OCI-LY7 (cell line): ENCODE measurements around the gene RHOU. TPM values are rescaled to one million over a fixed set of nuclear protein-coding genes. Genes with fewer than 3 reads are reported as not detected.

Source experiments
- BruUV-seq: library from RNA; stranded (reverse); fragments of 400-500 nt; replicated peaks from 2 replicates; lab custom pipeline; 2021; lab: Mats Ljungman, UMichigan
- CTCF ChIA-PET: fragments of 300-600 bp; sonication (Branson Sonifier 250); formaldehyde crosslinking; loops from one replicate; lab custom pipeline; 2022; ENCODE audit warnings: antibody characterized with exemption; ENCODE audit not compliant: unreplicated experiment; lab: Charles Lee
- POLR2A ChIA-PET: fragments of 300-600 bp; sonication (Branson Sonifier 250); formaldehyde crosslinking; loops from one replicate; lab custom pipeline; 2022; ENCODE audit warnings: antibody characterized with exemption; lab: Charles Lee
- DNase-seq: peaks from one replicate; pipeline ENCODE4 v3.0.0-alpha.2; 2015; ENCODE audit warnings: low spot score
- H2AFZ ChIP-seq: fragments of 200-600 bp; sonication (generic), shearing (Covaris generic); 2 replicates; pipeline ENCODE4 v1.6.1; 2014; ENCODE audit warnings: mild to moderate bottlenecking, antibody characterized with exemption, low read length, moderate library complexity
- H3K27ac ChIP-seq: fragments of 200-600 bp; sonication (generic); 2 replicates; pipeline ENCODE4 v1.5.1; 2014; ENCODE audit warnings: mixed run types, low read depth, mild to moderate bottlenecking, moderate library complexity, low read length, inconsistent platforms; ENCODE audit not compliant: poor library complexity, severe bottlenecking
- H3K36me3 ChIP-seq: fragments of 200-600 bp; sonication (generic); 2 replicates; pipeline ENCODE4 v1.6.1; 2014; ENCODE audit warnings: mild to moderate bottlenecking, antibody characterized with exemption, low read length, moderate library complexity, mixed read lengths; ENCODE audit not compliant: insufficient read depth
- H3K4me1 ChIP-seq: fragments of 200-600 bp; sonication (generic); 2 replicates; pipeline ENCODE4 v1.5.1; 2014; ENCODE audit warnings: mild to moderate bottlenecking, low read length; ENCODE audit not compliant: insufficient read depth, poor library complexity, severe bottlenecking
- H3K4me2 ChIP-seq: fragments of 200-600 bp; sonication (generic); 2 replicates; pipeline ENCODE4 v1.6.1; 2014; ENCODE audit warnings: mild to moderate bottlenecking, low read length
- H3K4me3 ChIP-seq: fragments of 200-600 bp; sonication (generic); 2 replicates; pipeline ENCODE4 v1.5.1; 2014; ENCODE audit warnings: mild to moderate bottlenecking, low read depth, low read length; ENCODE audit not compliant: poor library complexity, severe bottlenecking
- H3K79me2 ChIP-seq: fragments of 200-600 bp; sonication (generic); 2 replicates; pipeline ENCODE4 v1.6.1; 2016; ENCODE audit warnings: low read depth, mild to moderate bottlenecking, low read length, moderate library complexity, mixed read lengths; ENCODE audit not compliant: insufficient read depth
- H3K9me2 ChIP-seq: fragments of 200-600 bp; sonication (generic); 2 replicates; pipeline ENCODE4 v1.6.1; 2016; ENCODE audit warnings: mild to moderate bottlenecking, low read length, mixed read lengths; ENCODE audit not compliant: insufficient read depth
- H3K9me3 ChIP-seq: fragments of 200-600 bp; sonication (generic); 2 replicates; pipeline ENCODE4 v1.6.1; 2014; ENCODE audit warnings: mild to moderate bottlenecking, mixed run types, low read length, mixed read lengths
- H4K20me1 ChIP-seq: fragments of 200-600 bp; sonication (generic); 2 replicates; pipeline ENCODE4 v1.6.1; 2014; ENCODE audit warnings: mild to moderate bottlenecking, antibody characterized with exemption, low read length, moderate library complexity, mixed read lengths; ENCODE audit not compliant: insufficient read depth
- CTCF ChIP-seq: fragments of 200-600 bp; sonication (generic); conservative IDR thresholded peaks from 2 replicates; pipeline ENCODE4 v1.5.1; 2014; ENCODE audit warnings: mild to moderate bottlenecking, antibody characterized with exemption, low read length, moderate library complexity, mixed read lengths
- EZH2phosphoT487 ChIP-seq: fragments of 200-600 bp; sonication (generic); IDR thresholded peaks from 2 replicates; pipeline ENCODE4 v1.6.1; 2018; ENCODE audit warnings: low read depth, borderline replicate concordance, mild to moderate bottlenecking, mixed run types, antibody characterized with exemption, low read length, moderate library complexity, mixed read lengths
- intact Hi-C: fragments of 100-400 bp; cut with micrococcal nuclease; formaldehyde crosslinking; loops from one replicate; pipeline ENCODE4 v1.10.0; 2022; ENCODE audit not compliant: unreplicated experiment
- total RNA-seq, 2 experiments: library from RNA; depleted of rRNA in 1 of 2; stranded (reverse); fragments of >200 nt in 1 of 2; shearing (Covaris generic) in 1 of 2; gene quantifications; 2 replicates each; pipeline ENCODE4 v1.2.3, GENCODE V29; 2014 to 2022

The RHOU gene
- total RNA-seq, 2 experiments from 2014 or later, result not detected

- H3K4me2 ChIP-seq, result no peak overlapping the region
- no peaks in the 10 kb centered on the region for H3K36me3 ChIP-seq
- H3K4me3 ChIP-seq, result no peak overlapping the region
- no peaks in the 10 kb centered on the region for H3K4me1 ChIP-seq
- no peak for TF ChIP-seq EZH2phosphoT487
- TF ChIP-seq CTCF, result no peak
- no peak overlapping the region for H2AFZ ChIP-seq
- H3K9me2 ChIP-seq, result no peaks in the 10 kb centered on the region
- CTCF ChIA-PET, result no interaction called here
- H3K27ac ChIP-seq, result no peak overlapping the region
- DNase-seq, result no peak
- no peaks in the 10 kb centered on the region for H3K79me2 ChIP-seq
- H3K9me3 ChIP-seq, result no peaks in the 10 kb centered on the region
- intact Hi-C loops, result no loop called here
- no TSS peak for BruUV-seq
- POLR2A ChIA-PET, result no interaction called here
- H4K20me1 ChIP-seq, result no peaks in the 10 kb centered on the region; the same call in 1 of the 2 replicates
Observed at GRCh38 chr1:228736844-228737445, 1.7 kb downstream of the RHOU start.

- Histone ChIP-seq H3K36me3 (no peaks in the 10 kb centered on the region), H4K20me1 (no peaks in the 10 kb centered on the region; the same call in 1 of the 2 replicates), H3K9me3 (no peaks in the 10 kb centered on the region), H3K27ac (no peak overlapping the region), H3K4me2 (no peak overlapping the region), H3K4me1 (no peaks in the 10 kb centered on the region), H3K9me2 (no peaks in the 10 kb centered on the region), H2AFZ (no peak overlapping the region), H3K79me2 (no peaks in the 10 kb centered on the region), H3K4me3 (no peak overlapping the region)
- ChIA-PET CTCF (no interaction called here), POLR2A (no interaction called here)
- intact Hi-C loops, result no loop called here
- no peak for DNase-seq
- TF ChIP-seq EZH2phosphoT487 (no peak), CTCF (no peak)
- BruUV-seq, result no TSS peak
Observed at GRCh38 chr1:228737601-228738041, 2.3 kb downstream of the RHOU start.

GRCh38 chr1:228739826-228740225, 4.5 kb downstream of the RHOU start:
- Histone ChIP-seq H3K4me3 (no peak overlapping the region), H3K36me3 (no peaks in the 10 kb centered on the region), H3K79me2 (no peaks in the 10 kb centered on the region), H3K4me1 (no peaks in the 10 kb centered on the region), H3K4me2 (no peak overlapping the region), H3K9me3 (no peaks in the 10 kb centered on the region), H4K20me1 (no peaks in the 10 kb centered on the region; the same call in 1 of the 2 replicates), H3K27ac (no peak overlapping the region), H2AFZ (no peak overlapping the region), H3K9me2 (no peaks in the 10 kb centered on the region)
- TF ChIP-seq CTCF (no peak), EZH2phosphoT487 (no peak)
- intact Hi-C loops, result no loop called here
- CTCF ChIA-PET, result no interaction called here
- no TSS peak for BruUV-seq
- POLR2A ChIA-PET, result no interaction called here
- DNase-seq, result no peak
